OCI-LY7 (cell line): ENCODE measurements around the gene MRI1.

ENCODE experiments used
- CTCF ChIP-seq: fragments of 200-600 bp; sonication (generic); conservative IDR thresholded peaks from 2 replicates; pipeline ENCODE4 v1.5.1; 2014; ENCODE audit warnings: mild to moderate bottlenecking, antibody characterized with exemption, low read length, moderate library complexity, mixed read lengths
- EZH2phosphoT487 ChIP-seq: fragments of 200-600 bp; sonication (generic); IDR thresholded peaks from 2 replicates; pipeline ENCODE4 v1.6.1; 2018; ENCODE audit warnings: low read depth, borderline replicate concordance, mild to moderate bottlenecking, mixed run types, antibody characterized with exemption, low read length, moderate library complexity, mixed read lengths

- TF ChIP-seq CTCF (no peak), EZH2phosphoT487 (no peak)
Observed at GRCh38 chr19:13794398-13794756, 30.1 kb downstream of the MRI1 start.
